Right ventricle myocardium superior (tissue), 1 donor: ENCODE results near the gene WDR59. TPM values are rescaled to one million over a fixed set of nuclear protein-coding genes. Genes with fewer than 3 reads are reported as not detected.

ENCODE experiments used
- ATAC-seq: fragments of 200-7000 bp; cut with Tn5 transposase; one replicate; pipeline ENCODE4 v1.9.1; 2020; ENCODE audit warnings: mild to moderate bottlenecking; ENCODE audit not compliant: poor library complexity
- DNase-seq: peaks from one replicate; pipeline ENCODE4 v3.0.0-alpha.2; 2020
- intact Hi-C: fragments of 100-400 bp; cut with DNase I; formaldehyde crosslinking; loops from one replicate; pipeline ENCODE4 v1.11.2; 2022
- total RNA-seq: library from RNA; stranded (reverse); fragmentation: NEBNext Ultra II Directional; extraction: Animal tissue kit (Norgen Biotek cat#: 25700); gene quantifications from one replicate; pipeline ENCODE4 v1.2.1, GENCODE V29; 2021
- donor health status: DM: no; HTN: yes; CAD: no; lungs with severe emphysema.

WDR59 gene
- total RNA-seq, 1 donor from 2014 or later, result 55.1 TPM

GRCh38 chr16:74888888-74889287, 96.0 kb downstream of the WDR59 start:
- no peak for ATAC-seq
- intact Hi-C loops, result no loop called here
- DNase-seq, result no peak

DNA sequence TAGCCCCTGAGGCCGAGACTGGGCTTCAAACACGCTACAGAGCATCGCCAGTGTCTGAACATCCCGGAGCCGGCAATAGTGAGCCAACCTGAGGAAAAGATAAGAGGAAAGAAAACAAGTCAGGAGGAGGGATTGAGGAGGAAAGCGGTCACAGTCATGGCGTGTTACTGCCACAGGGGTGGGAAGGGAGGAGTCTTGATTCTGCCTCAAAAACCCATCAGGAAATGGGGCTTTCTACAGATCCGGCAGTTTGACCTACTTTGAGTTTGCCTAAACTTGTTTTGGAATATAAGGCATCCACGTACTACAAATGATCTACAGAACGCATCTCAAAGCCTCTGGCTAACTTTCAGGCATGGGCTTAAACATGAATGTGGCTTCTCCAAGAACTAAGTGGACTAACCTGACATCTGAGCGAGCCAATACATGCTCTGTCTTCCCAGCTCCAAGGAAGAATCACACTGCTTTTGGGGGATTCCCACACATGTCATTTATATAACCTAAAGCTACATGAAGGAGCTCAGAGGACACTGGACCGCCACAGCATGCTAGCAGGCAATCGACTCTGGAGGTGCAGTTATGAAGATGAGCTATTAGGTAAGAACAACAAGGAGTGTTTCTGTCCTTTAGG, 96.6 kb downstream of the WDR59 start:
- no peak for DNase-seq
- intact Hi-C loops, result no loop called here
- no peak for ATAC-seq

GRCh38 chr16:74887084-74887483, 97.8 kb downstream of the WDR59 start:
- intact Hi-C loops, result no loop called here
- ATAC-seq (no peak), DNase-seq (no peak)

GRCh38 chr16:74877706-74878105, 107.2 kb downstream of the WDR59 start:
- intact Hi-C loops, result loop anchor here (10.0 kb wide), 1 partner anchor 237 kb away; the partner anchor contains the start of gene LDHD
- DNase-seq (no peak), ATAC-seq (no peak)

DNA sequence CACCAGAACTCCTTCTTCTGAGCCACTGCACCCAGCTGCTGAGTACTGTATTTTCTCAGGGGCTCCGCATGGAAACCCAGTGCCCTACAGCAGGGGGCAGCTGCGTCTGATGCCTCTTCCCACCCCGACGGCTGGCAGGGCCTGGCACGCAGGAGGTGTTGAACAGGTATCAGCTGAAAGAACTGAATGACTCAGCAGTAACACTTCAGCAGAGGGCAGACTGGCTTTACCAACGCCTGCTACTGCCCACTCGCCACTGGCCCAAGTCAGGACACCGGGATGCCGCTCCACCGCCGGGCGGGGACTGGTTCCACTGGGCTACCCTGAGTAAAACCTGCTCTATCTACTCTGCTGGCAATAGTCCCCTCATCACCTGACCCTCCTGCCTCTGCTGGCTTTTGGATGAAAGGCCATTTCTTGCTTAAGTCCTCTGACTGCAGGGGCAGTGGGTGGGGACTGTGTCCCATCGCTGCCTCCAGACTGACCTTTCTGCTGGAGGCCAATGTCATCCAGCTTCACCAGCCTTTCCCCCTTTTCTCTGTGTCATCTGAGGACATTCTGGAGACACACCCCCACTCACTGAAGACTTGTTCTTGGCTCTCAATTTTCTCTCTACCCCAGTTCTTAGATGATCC, 109.9 kb downstream of the WDR59 start:
- ATAC-seq, result peak; percentile 88
- DNase-seq, result peak; percentile 56
- intact Hi-C loops, result loop anchor here (10.0 kb wide), 1 partner anchor 240 kb away; the partner anchor contains the start of gene LDHD

- ATAC-seq (peak; percentile 55), DNase-seq (no peak)
- intact Hi-C loops, result loop anchor here (10.0 kb wide), 1 partner anchor 241 kb away; the partner anchor contains the start of gene LDHD
These were observed 110.8 kb downstream of the WDR59 start for GRCh38 chr16:74874123-74874522.

DNA sequence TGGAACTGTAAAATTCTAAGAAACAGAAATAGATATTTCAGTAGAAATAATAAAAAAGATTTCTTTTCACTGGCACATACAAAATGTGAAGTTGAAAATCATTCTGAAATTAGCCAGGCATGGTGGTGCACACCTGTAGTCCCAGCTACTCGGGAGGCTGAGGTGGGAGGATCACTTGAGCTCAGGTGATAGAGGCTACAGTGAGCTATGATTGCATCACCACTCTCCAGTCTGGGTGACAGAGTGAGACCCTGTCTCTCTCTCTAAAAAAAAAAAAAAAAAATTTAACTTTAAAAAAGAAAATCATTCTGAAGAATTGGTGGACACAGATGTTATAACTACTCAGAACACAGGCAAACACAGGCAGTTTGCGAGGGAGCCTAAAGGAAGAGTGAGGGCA, 112.6 kb downstream of the WDR59 start:
- no peak for ATAC-seq
- intact Hi-C loops, result loop anchor here (10.0 kb wide), 1 partner anchor 242 kb away; the partner anchor contains the start of gene LDHD
- DNase-seq, result no peak

DNA sequence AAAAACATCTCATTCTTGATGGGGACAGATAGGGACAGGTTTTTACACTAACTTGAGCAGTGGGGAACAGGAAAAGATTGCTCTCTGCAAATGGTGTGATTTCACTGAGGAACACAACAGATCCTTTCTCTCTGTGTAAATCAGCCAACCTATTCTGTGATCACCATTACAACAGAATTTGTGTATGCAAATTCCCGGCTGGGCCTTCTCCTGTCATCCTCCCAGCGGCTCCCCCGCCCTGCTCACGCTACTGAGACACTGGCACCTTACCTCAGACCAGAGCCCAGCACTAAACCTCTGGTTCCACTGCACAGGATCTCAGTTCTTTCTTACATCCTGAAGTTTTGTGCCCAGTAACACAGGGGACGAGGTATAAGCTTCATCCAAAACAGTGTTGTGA, 113.3 kb downstream of the WDR59 start:
- intact Hi-C loops, result loop anchor here (10.0 kb wide), 1 partner anchor 243 kb away; the partner anchor contains the start of gene LDHD
- ATAC-seq, result no peak
- DNase-seq, result no peak

GRCh38 chr16:74868501-74868900, 116.4 kb downstream of the WDR59 start:
- intact Hi-C loops, result loop anchor here (10.0 kb wide), 1 partner anchor 54 kb away; no protein-coding TSS in a partner anchor
- ATAC-seq, result peak; percentile 29
- DNase-seq, result no peak

DNA sequence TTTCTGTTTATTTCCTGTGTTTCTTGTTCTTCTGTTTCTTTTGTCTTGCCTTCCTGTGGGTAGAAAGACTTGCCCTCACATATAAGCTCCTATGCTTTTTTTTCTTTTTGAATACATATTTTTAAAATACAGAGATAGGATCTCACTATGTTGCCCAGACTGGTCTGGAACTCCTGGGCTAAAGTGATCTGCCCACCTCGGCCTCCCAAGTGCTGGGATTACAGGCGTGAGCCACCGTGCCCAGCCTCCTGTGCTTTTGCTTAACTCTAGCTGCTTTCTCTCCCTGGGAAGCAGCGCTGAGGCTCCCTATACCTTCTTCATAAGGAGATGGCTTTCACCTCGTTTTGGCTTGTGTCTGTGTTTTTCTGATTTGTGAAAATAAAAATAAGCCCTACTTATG, 116.9 kb downstream of the WDR59 start:
- no peak for ATAC-seq
- no peak for DNase-seq
- intact Hi-C loops, result loop anchor here (10.0 kb wide), 1 partner anchor 53 kb away; no protein-coding TSS in a partner anchor

DNA sequence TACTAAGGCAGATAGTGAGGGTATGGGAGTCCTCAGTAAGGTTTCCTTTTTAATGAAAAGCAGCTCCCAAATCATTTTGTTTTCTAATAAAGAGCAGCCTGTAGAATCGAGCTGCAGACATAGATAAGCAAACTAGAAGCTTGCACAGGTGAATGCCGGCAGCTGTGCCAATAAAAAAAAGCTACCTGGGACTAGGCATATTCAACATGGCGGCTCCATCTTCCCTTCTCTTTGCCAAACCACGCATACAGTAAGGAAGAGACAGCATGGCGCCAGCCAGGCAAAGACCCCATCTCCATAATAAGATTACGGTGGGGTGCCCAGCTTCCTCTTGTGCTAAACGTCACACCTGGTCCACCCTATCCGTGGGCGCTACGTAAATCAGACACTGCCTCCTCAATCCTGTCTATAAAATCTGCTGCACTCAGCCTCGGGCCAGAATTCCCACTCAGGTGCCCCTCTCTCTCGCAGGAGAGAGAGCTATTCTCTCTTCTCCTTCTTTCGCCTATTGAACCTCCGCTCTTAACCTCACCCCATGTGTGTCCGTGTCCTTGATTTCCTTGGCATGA, 117.6 kb downstream of the WDR59 start:
- intact Hi-C loops, result loop anchor here (10.0 kb wide), 1 partner anchor 53 kb away; no protein-coding TSS in a partner anchor
- DNase-seq (no peak), ATAC-seq (no peak)

DNA sequence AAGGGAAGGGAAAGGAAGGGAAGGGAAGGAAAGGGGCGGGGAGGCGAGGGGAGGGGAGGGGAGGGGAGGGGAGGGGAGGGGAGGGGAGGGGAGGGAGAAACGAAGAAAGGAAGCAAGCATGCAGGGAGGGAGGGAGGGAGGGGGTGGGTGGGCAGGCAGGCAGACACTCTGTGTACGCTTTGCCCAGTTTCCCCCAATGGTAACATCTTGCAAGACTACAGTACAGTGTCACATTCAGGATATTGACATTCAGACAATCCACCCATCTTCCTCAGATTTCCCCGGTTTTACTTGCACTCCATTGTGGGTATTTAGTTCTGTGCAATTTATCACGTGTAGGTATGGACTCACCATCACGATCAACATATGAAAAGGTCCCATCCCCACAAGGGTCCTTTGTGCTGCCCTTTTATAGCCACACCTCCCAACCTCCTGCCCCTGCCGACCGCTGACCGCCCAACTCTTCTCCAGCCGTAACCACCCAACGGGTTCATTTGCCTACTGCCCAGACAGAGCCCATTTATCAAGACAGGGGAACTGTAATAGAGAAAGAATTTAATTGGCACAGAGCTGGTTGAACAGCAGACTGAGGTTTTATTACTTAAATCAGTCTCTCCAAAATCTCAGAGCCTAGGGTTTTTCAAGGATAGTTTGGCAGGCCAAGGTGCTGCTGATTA, 118.9 kb downstream of the WDR59 start:
- intact Hi-C loops, result loop anchor here (10.0 kb wide), 1 partner anchor 51 kb away; no protein-coding TSS in a partner anchor
- DNase-seq (no peak), ATAC-seq (no peak)

DNA sequence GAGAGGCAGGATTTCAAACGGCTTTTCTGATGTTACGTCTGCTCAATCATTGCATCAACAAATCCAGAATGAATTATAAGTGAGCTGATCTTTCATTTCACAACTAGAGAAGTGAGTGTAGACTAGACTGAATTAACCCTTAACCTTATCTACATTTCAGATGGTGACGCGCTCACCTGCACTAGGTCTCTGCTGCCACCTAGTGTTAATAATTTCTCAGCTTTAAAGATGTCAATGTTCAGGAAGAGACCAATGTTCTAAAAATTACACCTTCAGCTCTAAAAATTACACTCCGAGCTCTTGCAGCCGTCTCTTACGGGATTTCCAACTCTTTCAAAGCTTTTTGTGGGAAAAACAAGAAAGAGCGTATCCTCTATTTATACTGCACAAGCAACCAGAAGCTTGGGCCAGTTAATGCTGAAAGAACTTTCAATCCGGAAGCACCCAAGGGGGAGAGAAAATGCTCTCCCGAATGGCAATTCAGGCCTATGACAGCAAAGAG, 122.1 kb downstream of the WDR59 start:
- ATAC-seq (no peak), DNase-seq (no peak)
- intact Hi-C loops, result loop anchor here (2.0 to 10.0 kb wide), 2 partner anchors 48 to 154 kb away; no protein-coding TSS in a partner anchor

DNA sequence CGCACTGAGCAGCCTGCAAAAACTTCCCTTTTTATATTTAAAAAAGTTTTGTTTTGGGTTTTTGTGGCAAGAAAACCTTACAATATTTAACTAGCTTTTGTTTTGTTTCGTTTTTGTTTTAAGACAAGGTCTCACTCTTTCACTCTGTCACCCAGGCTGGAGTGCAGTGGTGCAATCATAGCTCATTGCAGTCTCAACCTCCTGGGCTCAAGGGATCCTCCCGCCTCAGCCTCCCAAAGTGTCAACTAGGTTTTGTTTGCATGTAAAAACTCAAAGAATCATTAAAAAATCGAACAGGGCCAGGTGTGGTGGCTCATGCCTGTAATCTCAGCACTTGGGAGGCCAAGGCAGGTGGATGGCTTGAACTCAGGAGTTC, 132.4 kb downstream of the WDR59 start:
- no peak for ATAC-seq
- DNase-seq, result no peak
- intact Hi-C loops, result no loop called here

DNA sequence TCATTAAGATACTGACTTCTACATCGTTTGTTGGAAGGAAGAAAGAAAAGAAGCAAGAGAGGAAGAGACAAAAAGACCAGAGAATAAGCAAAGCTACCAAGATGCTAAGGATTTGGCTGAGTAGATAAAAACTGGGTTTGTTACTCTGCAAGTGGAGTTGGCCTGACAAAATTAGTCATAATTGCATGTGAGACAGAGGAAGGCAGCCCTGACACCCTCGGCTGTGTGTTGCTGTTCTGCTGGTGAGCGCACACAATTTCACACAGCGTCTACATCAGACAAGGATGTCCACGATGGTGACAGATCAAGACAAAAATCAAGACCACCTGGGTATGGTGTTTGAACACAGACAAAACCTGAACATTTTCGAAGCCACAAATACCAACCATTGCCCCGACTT, 134.9 kb downstream of the WDR59 start:
- DNase-seq (no peak), ATAC-seq (no peak)
- intact Hi-C loops, result no loop called here

DNA sequence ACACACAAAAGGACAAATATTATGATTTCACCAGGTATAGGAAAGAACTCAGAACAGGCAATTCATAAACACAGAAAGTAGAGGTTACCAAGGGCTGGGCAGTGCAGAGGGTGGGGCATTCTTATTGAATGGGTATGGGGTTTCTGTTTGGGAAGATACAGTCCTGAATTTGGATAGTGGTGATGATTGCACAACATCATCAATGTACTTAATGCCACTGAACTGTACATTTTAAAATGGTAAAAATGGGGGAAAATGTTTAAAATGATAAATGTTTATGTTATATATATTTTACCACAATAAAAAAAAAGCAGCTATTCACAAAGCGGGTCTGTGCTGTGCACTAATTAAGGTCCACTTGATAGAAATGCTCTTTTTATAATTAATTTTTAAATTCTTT, 137.7 kb downstream of the WDR59 start:
- ATAC-seq (no peak), DNase-seq (no peak)
- intact Hi-C loops, result no loop called here

GRCh38 chr16:74846714-74847113, 138.2 kb downstream of the WDR59 start:
- ATAC-seq, result no peak
- intact Hi-C loops, result no loop called here
- DNase-seq, result no peak

GRCh38 chr16:74844041-74844980, 140.6 kb downstream of the WDR59 start:
- ATAC-seq, result no peak
- no peak for DNase-seq
- intact Hi-C loops, result no loop called here
